GM21825 (cell line): ENCODE data around the gene AQP11.
"Not testable (repeated sequence)": the region's sequence is repeated elsewhere in the genome, so short reads cannot be mapped to it uniquely, and the experiment has no call there.

Source experiments
- ATAC-seq: cut with Tn5 transposase; IDR thresholded peaks from one replicate; pipeline ENCODE4 v1.9.1; 2021; ENCODE audit warnings: mild to moderate bottlenecking, moderate library complexity; ENCODE audit not compliant: unreplicated experiment

The AQP11 gene

GRCh38 chr11:77589521-77590193 is at the start of gene AQP11:
Gene AQP11, plus strand, starts transcription at chr11:77589953. Its CDS starts 40 bp downstream, at chr11:77589993.
- ATAC-seq, result peak; percentile 92

- no peak for ATAC-seq
Observed at GRCh38 chr11:77542296-77542695, 47.5 kb upstream of the AQP11 start.

- no peak for ATAC-seq
Observed at GRCh38 chr11:77547047-77547836, 42.5 kb upstream of the AQP11 start.

- ATAC-seq, result no peak
Observed at GRCh38 chr11:77547863-77548551, 41.7 kb upstream of the AQP11 start.

- ATAC-seq, result no peak
Observed at GRCh38 chr11:77548552-77549445, 41.0 kb upstream of the AQP11 start.

- ATAC-seq, result not testable (repeated sequence)
Observed at GRCh38 chr11:77551426-77551825, 38.3 kb upstream of the AQP11 start.

- ATAC-seq, result no peak
Observed at GRCh38 chr11:77557553-77557952, 32.2 kb upstream of the AQP11 start.

- ATAC-seq, result no peak
Observed at GRCh38 chr11:77558380-77558779, 31.4 kb upstream of the AQP11 start.

GRCh38 chr11:77559686-77560401 is 29.9 kb upstream of the AQP11 start:
- ATAC-seq, result no peak

GRCh38 chr11:77560605-77561004 is 29.1 kb upstream of the AQP11 start:
- no peak for ATAC-seq

GRCh38 chr11:77561257-77561656 is 28.5 kb upstream of the AQP11 start:
- no peak for ATAC-seq

- no peak for ATAC-seq
Observed at GRCh38 chr11:77568306-77568705, 21.4 kb upstream of the AQP11 start.

- no peak for ATAC-seq
Observed at GRCh38 chr11:77568916-77569675, 20.7 kb upstream of the AQP11 start.

GRCh38 chr11:77569676-77570070 is 20.1 kb upstream of the AQP11 start:
- ATAC-seq, result no peak

- ATAC-seq, result not testable (repeated sequence)
Observed at GRCh38 chr11:77570896-77571295, 18.9 kb upstream of the AQP11 start.

GRCh38 chr11:77575428-77575827 is 14.3 kb upstream of the AQP11 start:
- not testable (repeated sequence) for ATAC-seq

GRCh38 chr11:77580712-77581337 is 8.9 kb upstream of the AQP11 start:
- no peak for ATAC-seq

- no peak for ATAC-seq
Observed at GRCh38 chr11:77589181-77589520, 602 bp upstream of the AQP11 start.

- peak; percentile 27 for ATAC-seq
Observed at GRCh38 chr11:77590194-77590782, 535 bp downstream of the AQP11 start.
